SK-N-SH treated with all-trans-retinoic acid at 6 μM for 48 hours (cell line): ENCODE data around the gene MBNL3.

ENCODE experiments used
- BACH2 ChIP-seq: fragments of 250-450 bp; sonication (Bioruptor Pico); IDR thresholded peaks from 2 replicates; pipeline ENCODE4 v1.9.0; 2021; ENCODE audit warnings: mild to moderate bottlenecking, borderline replicate concordance
- CREB5 ChIP-seq: fragments of 250-450 bp; sonication (Bioruptor Pico); IDR thresholded peaks from 2 replicates; pipeline ENCODE4 v1.5.1; 2020; ENCODE audit warnings: low read depth, mild to moderate bottlenecking, moderate library complexity
- CSDC2 ChIP-seq: fragments of 250-450 bp; sonication (Bioruptor Pico); IDR thresholded peaks from 2 replicates; pipeline ENCODE4 v1.5.0; 2020; ENCODE audit warnings: mild to moderate bottlenecking, moderate library complexity
- OSR1 ChIP-seq: fragments of 250-450 bp; sonication (Bioruptor Pico); IDR thresholded peaks from 2 replicates; pipeline ENCODE4 v1.8.0; 2022; ENCODE audit warnings: moderate library complexity, mild to moderate bottlenecking, inconsistent platforms
- SNAI2 ChIP-seq: fragments of 250-450 bp; sonication (Bioruptor Pico); IDR thresholded peaks from 2 replicates; pipeline ENCODE4 v1.5.0; 2020; ENCODE audit warnings: mild to moderate bottlenecking, moderate library complexity
- TF ChIP-seq, protein P1 (sequence below): fragments of 250-450 bp; sonication (Bioruptor Pico); IDR thresholded peaks from 2 replicates; pipeline ENCODE4 v1.8.0; 2020; ENCODE audit warnings: mild to moderate bottlenecking, moderate library complexity, borderline replicate concordance
- TF ChIP-seq, protein P2 (sequence below): fragments of 250-450 bp; sonication (Bioruptor Pico); IDR thresholded peaks from 2 replicates; pipeline ENCODE4 v1.8.0; 2021; ENCODE audit warnings: low read depth, mild to moderate bottlenecking, moderate library complexity, borderline replicate concordance

GRCh38 chrX:132409780-132410556 lies 78.9 kb downstream of the MBNL3 start:
- TF ChIP-seq, protein P1, sequence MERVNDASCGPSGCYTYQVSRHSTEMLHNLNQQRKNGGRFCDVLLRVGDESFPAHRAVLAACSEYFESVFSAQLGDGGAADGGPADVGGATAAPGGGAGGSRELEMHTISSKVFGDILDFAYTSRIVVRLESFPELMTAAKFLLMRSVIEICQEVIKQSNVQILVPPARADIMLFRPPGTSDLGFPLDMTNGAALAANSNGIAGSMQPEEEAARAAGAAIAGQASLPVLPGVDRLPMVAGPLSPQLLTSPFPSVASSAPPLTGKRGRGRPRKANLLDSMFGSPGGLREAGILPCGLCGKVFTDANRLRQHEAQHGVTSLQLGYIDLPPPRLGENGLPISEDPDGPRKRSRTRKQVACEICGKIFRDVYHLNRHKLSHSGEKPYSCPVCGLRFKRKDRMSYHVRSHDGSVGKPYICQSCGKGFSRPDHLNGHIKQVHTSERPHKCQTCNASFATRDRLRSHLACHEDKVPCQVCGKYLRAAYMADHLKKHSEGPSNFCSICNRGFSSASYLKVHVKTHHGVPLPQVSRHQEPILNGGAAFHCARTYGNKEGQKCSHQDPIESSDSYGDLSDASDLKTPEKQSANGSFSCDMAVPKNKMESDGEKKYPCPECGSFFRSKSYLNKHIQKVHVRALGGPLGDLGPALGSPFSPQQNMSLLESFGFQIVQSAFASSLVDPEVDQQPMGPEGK (CRISPR knock-in tag), result no peak
- no peak for TF ChIP-seq OSR1 (CRISPR knock-in tag)
- no peak for TF ChIP-seq SNAI2
- TF ChIP-seq CSDC2 (CRISPR knock-in tag), result no peak
- TF ChIP-seq, protein P2, sequence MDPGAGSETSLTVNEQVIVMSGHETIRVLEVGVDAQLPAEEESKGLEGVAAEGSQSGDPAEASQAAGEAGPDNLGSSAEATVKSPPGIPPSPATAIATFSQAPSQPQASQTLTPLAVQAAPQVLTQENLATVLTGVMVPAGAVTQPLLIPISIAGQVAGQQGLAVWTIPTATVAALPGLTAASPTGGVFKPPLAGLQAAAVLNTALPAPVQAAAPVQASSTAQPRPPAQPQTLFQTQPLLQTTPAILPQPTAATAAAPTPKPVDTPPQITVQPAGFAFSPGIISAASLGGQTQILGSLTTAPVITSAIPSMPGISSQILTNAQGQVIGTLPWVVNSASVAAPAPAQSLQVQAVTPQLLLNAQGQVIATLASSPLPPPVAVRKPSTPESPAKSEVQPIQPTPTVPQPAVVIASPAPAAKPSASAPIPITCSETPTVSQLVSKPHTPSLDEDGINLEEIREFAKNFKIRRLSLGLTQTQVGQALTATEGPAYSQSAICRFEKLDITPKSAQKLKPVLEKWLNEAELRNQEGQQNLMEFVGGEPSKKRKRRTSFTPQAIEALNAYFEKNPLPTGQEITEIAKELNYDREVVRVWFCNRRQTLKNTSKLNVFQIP (CRISPR knock-in tag), result no peak
- TF ChIP-seq CREB5 (CRISPR knock-in tag), result no peak
- no peak for TF ChIP-seq BACH2 (CRISPR knock-in tag)
